K562 (cell line): ENCODE results near the gene CDKN2AIPNL. TPM values are rescaled to one million over a fixed set of nuclear protein-coding genes. Genes with fewer than 3 reads are reported as not detected.

Experiments
- ATF7 ChIP-seq: fragments of 450-650 bp; IDR thresholded peaks from 2 replicates; pipeline ENCODE4 v1.7.1; 2014; ENCODE audit warnings: mild to moderate bottlenecking, moderate library complexity
- BHLHE40 ChIP-seq: IDR thresholded peaks from 2 replicates; pipeline ENCODE4 v1.6.1; 2011; ENCODE audit warnings: low read length, improper control_type of control experiment
- C11orf30 ChIP-seq: fragments of 450-650 bp; IDR thresholded peaks from 2 replicates; pipeline ENCODE4 v1.6.1; 2016; ENCODE audit warnings: low read depth, mild to moderate bottlenecking
- CHD1 ChIP-seq: fragments of 200-600 bp; sonication (generic); IDR thresholded peaks from one replicate; pipeline ENCODE4 v1.6.1; 2012; ENCODE audit warnings: mild to moderate bottlenecking, moderate library complexity, low read length, inconsistent platforms
- CTBP1 ChIP-seq: fragments of 450-650 bp; IDR thresholded peaks from 2 replicates; pipeline ENCODE4 v1.6.1; 2016; ENCODE audit warnings: borderline replicate concordance
- E2F8 ChIP-seq: fragments of 450-650 bp; IDR thresholded peaks from 2 replicates; pipeline ENCODE4 v1.7.1; 2018; ENCODE audit warnings: mild to moderate bottlenecking, low read depth; ENCODE audit not compliant: partially characterized antibody
- ID3 ChIP-seq, 2 experiments: fragments of 250-450 bp in 1 of 2; fragments of 450-650 bp in 1 of 2; sonication (Bioruptor Pico) in 1 of 2; IDR thresholded peaks; 2 replicates each; pipeline versions ENCODE4 v1.6.1 to v1.8.0; 2016 to 2021; ENCODE audit warnings: mild to moderate bottlenecking in 2 of 2, moderate library complexity in 2 of 2, missing compliant biosample characterization in 1 of 2, missing genetic modification characterization in 1 of 2
- ILK ChIP-seq: fragments of 450-650 bp; IDR thresholded peaks from 2 replicates; pipeline ENCODE4 v1.6.1; 2016; ENCODE audit warnings: missing genetic modification characterization, low read depth, mild to moderate bottlenecking, missing compliant biosample characterization, moderate library complexity, borderline replicate concordance
- NFE2 ChIP-seq: IDR thresholded peaks from 2 replicates; pipeline ENCODE4 v1.6.1; 2014; ENCODE audit warnings: antibody characterized with exemption, low read depth
- PHF21A ChIP-seq: fragments of 450-650 bp; IDR thresholded peaks from 2 replicates; pipeline ENCODE4 v1.6.1; 2017; ENCODE audit warnings: low read depth, borderline replicate concordance
- SMAD3 ChIP-seq: fragments of 450-650 bp; formaldehyde crosslinking; conservative IDR thresholded peaks from 2 replicates; pipeline ENCODE4 v1.4.0; 2020; ENCODE audit warnings: mild to moderate bottlenecking
- SP2 ChIP-seq: IDR thresholded peaks from 2 replicates; pipeline ENCODE4 v1.6.1; 2011; ENCODE audit warnings: mild to moderate bottlenecking, low read depth, low read length, moderate library complexity; ENCODE audit not compliant: poor library complexity, severe bottlenecking; ENCODE audit errors: extremely low read depth
- STAT5B ChIP-seq: fragments of 250-450 bp; sonication (Bioruptor Pico); IDR thresholded peaks from 2 replicates; pipeline ENCODE4 v1.8.0; 2021; ENCODE audit warnings: mild to moderate bottlenecking, inconsistent platforms
- TBL1XR1 ChIP-seq, 2 experiments: IDR thresholded peaks; 2 replicates each; pipeline ENCODE4 v1.6.1; 2012; ENCODE audit warnings: improper control_type of control experiment in 2 of 2, low read length in 2 of 2, mild to moderate bottlenecking in 1 of 2
- ZNF282 ChIP-seq: sonication (generic); formaldehyde crosslinking; IDR thresholded peaks from 2 replicates; pipeline ENCODE4 v1.8.1; 2023; ENCODE audit warnings: missing genetic modification reagents
- ZSCAN32 ChIP-seq: fragments of 450-650 bp; formaldehyde crosslinking; IDR thresholded peaks from 2 replicates; pipeline ENCODE4 v1.4.0; 2020; ENCODE audit warnings: mild to moderate bottlenecking, moderate library complexity
- polyA plus RNA-seq, 8 experiments: library from polyadenylated mRNA; depleted of rRNA in 4 of 8; stranded (reverse) in 5 of 8; unstranded in 3 of 8; fragments of >200 nt; fragmentation: Nextera tagmentation in 2 of 8; fragmentation: Illumina TruSeq in 1 of 8; extraction: Ambion mirVana in 2 of 8; extraction: Trizol in 1 of 8; gene quantifications; 2 replicates each; pipeline versions ENCODE4 v1.2.1 to v1.2.3, GENCODE V29; 2011 to 2014; ENCODE audit warnings: inconsistent platforms in 1 of 8, missing spikeins in 1 of 8
- total RNA-seq, 7 experiments: library from RNA; depleted of rRNA in 6 of 7; stranded (reverse); fragments of >200 nt in 6 of 7; fragmentation: Illumina TruSeq in 2 of 7; extraction: Trizol in 2 of 7; gene quantifications; 2 replicates each; pipeline versions ENCODE4 v1.2.1 to v1.2.3, GENCODE V29; 2011 to 2021; ENCODE audit warnings: low replicate concordance in 1 of 7
- TF ChIP-seq, protein P1 (sequence below), 2 experiments: fragments of 450-650 bp; IDR thresholded peaks; 2 replicates each; pipeline ENCODE4 v1.6.1; 2016; ENCODE audit warnings: mild to moderate bottlenecking in 2 of 2, borderline replicate concordance in 1 of 2, low read depth in 1 of 2, moderate library complexity in 1 of 2

Gene CDKN2AIPNL
- total and polyA plus RNA-seq, 9 of the 15 experiments (the other 6 are each of a cell fraction or from before 2014, with no cell fraction given) = 19.9 to 46.9 (median 42.2) TPM

GRCh38 chr5:134456825-134457224 lies 45.1 kb upstream of the CDKN2AIPNL start (continued):
- TF ChIP-seq STAT5B (CRISPR knock-in tag) (no peak), SP2 (no peak), BHLHE40 (0 out of 2 replicates have a peak, but pooled peaks have one; percentile 7), SMAD3 (CRISPR knock-in tag) (no peak), ZSCAN32 (CRISPR knock-in tag) (no peak), C11orf30 (peak; percentile 49; the same call in 1 of the 2 replicates), ATF7 (no peak), TBL1XR1 (IDR thresholded peaks at IDR 0.05; ENCODE audit: low read length in 2 of 2) (no peak), ZNF282 (CRISPR knock-in tag) (no peak), E2F8 (no peak), ILK (tag) (no peak), CHD1 (no peak), CTBP1 (peak; percentile 50), NFE2 (peak; percentile 17; the same call in 1 of the 2 replicates), ID3 (CRISPR knock-in tag; IDR thresholded peaks at IDR 0.05) (no peak), ID3 (tag; IDR thresholded peaks at IDR 0.05) (no peak), PHF21A (no peak)
- TF ChIP-seq, protein P1, sequence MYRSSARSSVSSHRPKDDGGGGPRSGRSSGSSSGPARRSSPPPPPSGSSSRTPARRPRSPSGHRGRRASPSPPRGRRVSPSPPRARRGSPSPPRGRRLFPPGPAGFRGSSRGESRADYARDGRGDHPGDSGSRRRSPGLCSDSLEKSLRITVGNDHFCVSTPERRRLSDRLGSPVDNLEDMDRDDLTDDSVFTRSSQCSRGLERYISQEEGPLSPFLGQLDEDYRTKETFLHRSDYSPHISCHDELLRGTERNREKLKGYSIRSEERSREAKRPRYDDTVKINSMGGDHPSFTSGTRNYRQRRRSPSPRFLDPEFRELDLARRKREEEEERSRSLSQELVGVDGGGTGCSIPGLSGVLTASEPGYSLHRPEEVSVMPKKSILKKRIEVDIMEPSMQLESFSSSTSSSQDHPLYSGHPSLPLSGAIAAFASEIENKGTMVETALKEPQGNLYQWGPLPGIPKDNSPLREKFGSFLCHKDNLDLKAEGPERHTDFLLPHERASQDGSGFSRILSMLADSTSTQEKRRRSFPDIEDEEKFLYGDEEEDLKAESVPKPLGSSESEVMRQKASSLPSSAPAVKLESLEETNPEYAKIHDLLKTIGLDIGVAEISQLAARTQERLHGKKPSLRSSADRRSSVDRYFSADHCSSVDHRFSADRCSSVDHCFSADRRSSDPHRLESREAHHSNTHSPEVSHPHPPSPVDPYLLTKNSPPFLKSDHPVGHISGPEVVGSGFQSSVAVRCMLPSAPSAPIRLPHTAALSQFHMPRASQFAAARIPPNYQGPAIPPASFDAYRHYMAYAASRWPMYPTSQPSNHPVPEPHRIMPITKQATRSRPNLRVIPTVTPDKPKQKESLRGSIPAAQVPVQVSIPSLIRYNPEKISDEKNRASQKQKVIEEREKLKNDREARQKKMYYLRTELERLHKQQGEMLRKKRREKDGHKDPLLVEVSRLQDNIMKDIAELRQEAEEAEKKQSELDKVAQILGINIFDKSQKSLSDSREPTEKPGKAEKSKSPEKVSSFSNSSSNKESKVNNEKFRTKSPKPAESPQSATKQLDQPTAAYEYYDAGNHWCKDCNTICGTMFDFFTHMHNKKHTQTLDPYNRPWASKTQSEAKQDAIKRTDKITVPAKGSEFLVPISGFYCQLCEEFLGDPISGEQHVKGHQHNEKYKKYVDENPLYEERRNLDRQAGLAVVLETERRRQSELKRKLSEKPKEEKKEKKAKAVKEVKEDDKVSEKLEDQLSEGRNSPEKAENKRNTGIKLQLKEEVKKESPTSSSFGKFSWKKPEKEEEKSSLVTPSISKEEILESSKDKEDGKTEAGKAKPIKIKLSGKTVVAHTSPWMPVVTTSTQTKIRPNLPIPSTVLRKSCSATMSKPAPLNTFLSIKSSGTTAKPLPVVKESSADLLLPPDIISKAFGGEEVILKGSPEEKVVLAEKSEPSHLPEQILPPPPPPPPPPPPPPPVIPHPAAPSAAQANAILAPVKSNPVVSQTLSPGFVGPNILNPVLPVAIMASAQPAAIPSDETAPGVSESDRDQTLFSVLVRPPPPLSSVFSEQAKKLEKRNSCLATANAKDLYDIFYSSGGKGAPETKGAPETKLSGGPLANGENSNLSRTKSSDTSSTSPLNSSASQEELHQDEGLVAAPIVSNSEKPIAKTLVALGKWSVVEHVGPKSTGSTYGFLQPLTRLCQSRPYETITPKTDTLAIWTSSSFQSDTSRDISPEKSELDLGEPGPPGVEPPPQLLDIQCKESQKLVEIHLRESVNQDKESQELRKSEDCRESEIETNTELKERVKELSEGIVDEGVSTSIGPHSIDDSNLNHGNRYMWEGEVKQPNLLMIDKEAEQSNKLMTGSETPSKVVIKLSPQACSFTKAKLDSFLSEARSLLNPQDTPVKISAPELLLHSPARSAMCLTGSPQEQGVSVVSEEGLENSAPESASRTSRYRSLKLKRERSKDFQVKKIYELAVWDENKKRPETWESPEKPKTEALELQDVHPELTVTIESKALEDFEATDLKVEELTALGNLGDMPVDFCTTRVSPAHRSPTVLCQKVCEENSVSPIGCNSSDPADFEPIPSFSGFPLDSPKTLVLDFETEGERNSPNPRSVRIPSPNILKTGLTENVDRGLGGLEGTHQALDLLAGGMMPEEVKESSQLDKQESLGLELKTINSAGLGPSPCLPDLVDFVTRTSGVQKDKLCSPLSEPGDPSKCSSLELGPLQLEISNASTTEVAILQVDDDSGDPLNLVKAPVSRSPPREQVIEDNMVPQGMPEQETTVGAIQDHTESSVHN (IDR thresholded peaks at IDR 0.05; ENCODE audit: borderline replicate concordance in 1 of 2, low read depth in 1 of 2) = no peak
